Pancreas (tissue), 10 donors: ENCODE measurements around the gene PHF21A. TPM values are rescaled to one million over a fixed set of nuclear protein-coding genes. Genes with fewer than 3 reads are reported as not detected.

ENCODE experiments used
- ATAC-seq, 4 donors: fragments of 200-7000 bp; cut with Tn5 transposase; one replicate each; pipeline versions ENCODE4 v1.8.0 to v1.9.1; 2020; ENCODE audit warnings: mild to moderate bottlenecking in 4 of 4, moderate library complexity in 4 of 4
- DNase-seq, 6 donors: peaks; one replicate each; pipeline ENCODE4 v3.0.0-alpha.2; 2020
- FAIRE-seq: peaks from 2 replicates; lab custom pipeline; 2012; peaks lifted over from hg19 to GRCh38; lab: Jason Lieb, UNC
- H3K27ac ChIP-seq, 4 donors: fragments of 200-600 bp; sonication (generic); 1 replicate in 3 of 4; 2 replicates in 1 of 4; pipeline versions ENCODE4 v1.5.0 to v1.8.0; 2020
- H3K27me3 ChIP-seq, 4 donors: fragments of 200-600 bp; one replicate each; pipeline ENCODE4 v1.8.0; 2021
- H3K36me3 ChIP-seq, 3 donors: fragments of 200-600 bp; sonication (generic) in 1 of 3; one replicate each; pipeline versions ENCODE4 v1.5.0 to v1.8.0; 2020 to 2021
- H3K4me1 ChIP-seq, 3 donors: fragments of 200-600 bp; one replicate each; pipeline ENCODE4 v1.8.0; 2021
- H3K4me3 ChIP-seq, 4 donors: fragments of 200-600 bp; sonication (generic) in 2 of 4; one replicate each; pipeline versions ENCODE4 v1.5.0 to v1.8.0; 2020 to 2021
- H3K9me3 ChIP-seq, 4 donors: fragments of 200-600 bp; one replicate each; pipeline ENCODE4 v1.8.0; 2021
- WGBS, 2 donors: extraction: QIAGEN DNeasy Blood & Tissue Kit; methylation state at CpG; one replicate each; pipeline ENCODE4 v1.1.7; 2013; 5-methylcytosine and 5-hydroxymethylcytosine counted together
- intact Hi-C, 3 donors: fragments of 100-400 bp; cut with DNase I; formaldehyde crosslinking; loops; one replicate each; pipeline versions ENCODE4 v1.11.1 to v1.14.2; 2022
- polyA plus RNA-seq, 2 donors: library from polyadenylated mRNA; stranded (reverse); fragments of 200-250 nt; gene quantifications; one replicate each; pipeline ENCODE4 v1.2.3, GENCODE V29; 2013
- total RNA-seq, 6 donors: library from RNA; stranded (reverse); fragmentation: NEBNext Ultra II Directional in 4 of 6; extraction: Animal tissue kit (Norgen Biotek cat#: 25700) in 4 of 6; gene quantifications; one replicate each; pipeline versions ENCODE4 v1.2.1 to v1.2.4, GENCODE V29; 2021 to 2023
- TF ChIP-seq, protein P1 (sequence below), 4 donors: fragments of 200-600 bp; sonication (generic) in 3 of 4; IDR thresholded peaks; one replicate each; pipeline versions ENCODE4 v1.5.0 to v1.8.0; 2021; ENCODE audit warnings: antibody characterized with exemption in 4 of 4
- donor health status: healthy with polysubstance abuse.
- donor health status: DM: no; HTN: no; CAD: no; lungs with moderate emphysema.
- donor health status: DM: no; HTN: no; CAD: no.
- donor health status: control.
- donor health status: control.
- donor health status: Bipolar disorder and iron deficiency.
- donor health status: DM: yes; HTN: yes; CAD: no.
- donor health status: DM: no; HTN: no; CAD: no.
- donor health status: DM: no; HTN: no; CAD: no.
- donor health status: DM: yes; HTN: yes; CAD: no.

The PHF21A gene
- total and polyA plus RNA-seq, 8 donors: 11.4 to 30.3 (median 14.4) TPM

DNA sequence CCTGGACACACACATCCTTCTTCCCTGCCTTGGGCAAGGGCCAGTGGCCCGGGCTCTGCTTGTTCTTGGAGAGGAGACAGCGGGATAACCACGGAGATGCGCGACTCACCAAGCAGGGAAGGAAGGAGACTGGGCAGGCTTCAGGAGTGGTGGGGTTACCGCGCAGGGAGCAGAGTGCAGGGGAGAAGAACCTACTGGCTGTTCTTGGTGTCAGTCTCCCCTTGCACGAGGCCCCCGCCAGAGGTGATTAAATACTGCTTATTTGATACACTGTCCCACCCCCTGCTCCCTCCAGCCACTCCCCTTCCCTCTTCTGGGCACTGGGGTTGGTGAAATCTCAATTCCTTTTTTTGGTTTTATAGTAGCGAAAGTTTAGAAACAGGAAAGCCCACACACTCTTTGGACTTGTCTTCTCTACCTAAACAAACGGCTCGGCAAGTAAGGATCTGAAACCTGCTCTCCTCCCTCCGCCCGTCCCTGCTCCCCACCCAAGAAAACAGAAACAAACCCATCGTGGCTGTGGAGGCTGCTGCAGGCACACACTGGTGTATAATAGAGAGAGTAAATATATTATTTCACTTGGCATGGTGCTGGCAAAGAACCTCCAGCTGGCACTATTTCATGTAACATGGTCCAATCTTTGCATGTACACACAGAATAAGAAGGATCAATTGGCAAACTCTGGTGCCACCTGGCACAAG, 188.0 kb downstream of the PHF21A start:
- ATAC-seq: peak; percentile 38 to 77 (median 73)

DNA sequence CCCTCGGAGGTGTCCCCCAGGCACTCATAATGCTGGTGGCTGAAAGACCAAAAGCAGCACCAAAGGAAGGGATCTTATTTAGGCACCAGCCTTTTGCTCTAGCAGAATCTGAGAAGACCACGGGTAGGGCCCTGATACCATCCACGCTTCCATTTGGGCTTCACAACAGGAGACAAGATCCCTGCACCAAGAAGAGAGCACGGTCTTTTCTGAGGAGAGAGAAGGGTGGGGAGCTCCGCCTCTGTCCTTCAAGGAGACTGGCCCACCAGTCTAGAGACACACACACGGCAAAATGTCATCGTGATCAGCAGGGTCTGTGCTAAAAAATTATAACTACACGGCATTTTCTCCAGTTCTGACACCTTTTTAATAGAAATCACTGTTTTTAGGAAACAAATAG, 189.0 kb downstream of the PHF21A start:
- no peak for FAIRE-seq

More for the DNA sequence above, 188.0 kb downstream of the PHF21A start:
- TF ChIP-seq, protein P1, sequence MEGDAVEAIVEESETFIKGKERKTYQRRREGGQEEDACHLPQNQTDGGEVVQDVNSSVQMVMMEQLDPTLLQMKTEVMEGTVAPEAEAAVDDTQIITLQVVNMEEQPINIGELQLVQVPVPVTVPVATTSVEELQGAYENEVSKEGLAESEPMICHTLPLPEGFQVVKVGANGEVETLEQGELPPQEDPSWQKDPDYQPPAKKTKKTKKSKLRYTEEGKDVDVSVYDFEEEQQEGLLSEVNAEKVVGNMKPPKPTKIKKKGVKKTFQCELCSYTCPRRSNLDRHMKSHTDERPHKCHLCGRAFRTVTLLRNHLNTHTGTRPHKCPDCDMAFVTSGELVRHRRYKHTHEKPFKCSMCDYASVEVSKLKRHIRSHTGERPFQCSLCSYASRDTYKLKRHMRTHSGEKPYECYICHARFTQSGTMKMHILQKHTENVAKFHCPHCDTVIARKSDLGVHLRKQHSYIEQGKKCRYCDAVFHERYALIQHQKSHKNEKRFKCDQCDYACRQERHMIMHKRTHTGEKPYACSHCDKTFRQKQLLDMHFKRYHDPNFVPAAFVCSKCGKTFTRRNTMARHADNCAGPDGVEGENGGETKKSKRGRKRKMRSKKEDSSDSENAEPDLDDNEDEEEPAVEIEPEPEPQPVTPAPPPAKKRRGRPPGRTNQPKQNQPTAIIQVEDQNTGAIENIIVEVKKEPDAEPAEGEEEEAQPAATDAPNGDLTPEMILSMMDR (IDR thresholded peaks at IDR 0.05): no peak
- DNase-seq: peak in 3 of 6 donors; percentile 55 to 65 (median 59)
- FAIRE-seq: no peak
- H3K27me3 ChIP-seq: no peaks in the 10 kb centered on the region
- peaks cover 0 to 10% (median 0%) of the 10 kb centered on the region in 3 donors for H3K36me3 ChIP-seq
- H3K9me3 ChIP-seq: no peaks in the 10 kb centered on the region
- intact Hi-C loops: no loop called here
- WGBS, 2 donors: 58 to 65% methylated on average over 15 of the region's 15 CpGs
- H3K4me3 ChIP-seq: no peak overlapping the region
- peak overlapping the region in 1 of 4 donors; percentile 46 for H3K27ac ChIP-seq
- peaks cover 0 to 22% (median 8%) of the 10 kb centered on the region in 3 donors for H3K4me1 ChIP-seq

DNA sequence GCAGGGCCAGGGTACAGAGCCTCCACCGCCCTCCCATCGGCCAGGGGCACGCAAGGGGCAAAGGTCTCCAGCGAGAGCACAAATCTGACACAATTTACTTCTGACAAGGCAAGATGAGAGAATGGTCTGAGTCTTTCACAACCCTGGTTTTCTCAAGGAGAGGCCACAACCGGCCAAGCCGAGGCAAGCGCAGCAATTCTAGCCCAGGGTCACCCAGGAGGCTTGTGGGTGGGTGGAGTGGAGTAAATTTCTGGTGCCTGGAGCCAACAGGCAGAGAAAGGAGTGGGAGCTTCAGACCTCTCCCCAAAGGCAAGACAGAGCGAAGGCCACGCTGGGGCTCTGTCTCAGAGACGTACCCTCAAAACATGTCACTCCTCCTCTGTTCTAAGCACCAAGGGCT, 189.5 kb downstream of the PHF21A start:
- Histone ChIP-seq H3K36me3 (peaks cover 0 to 12% (median 0%) of the 10 kb centered on the region in 3 donors), H3K9me3 (no peaks in the 10 kb centered on the region), H3K27me3 (no peaks in the 10 kb centered on the region), H3K4me1 (peaks cover 0 to 22% (median 8%) of the 10 kb centered on the region in 3 donors), H3K27ac (no peak overlapping the region), H3K4me3 (no peak overlapping the region)
- TF ChIP-seq, protein P1 (IDR thresholded peaks at IDR 0.05): no peak
- FAIRE-seq (no peak), ATAC-seq (no peak), DNase-seq (no peak)
- WGBS, 2 donors: 93 to 95% methylated on average over 10 of the region's 10 CpGs
- intact Hi-C loops: no loop called here

More for the DNA sequence above, 189.0 kb downstream of the PHF21A start:
- no peak for DNase-seq
- 88 to 91% methylated on average over 8 of the region's 8 CpGs for WGBS, 2 donors
- Histone ChIP-seq H3K4me3 (no peak overlapping the region), H3K9me3 (no peaks in the 10 kb centered on the region), H3K27ac (no peak overlapping the region), H3K4me1 (peaks cover 0 to 22% (median 8%) of the 10 kb centered on the region in 3 donors), H3K27me3 (no peaks in the 10 kb centered on the region), H3K36me3 (peaks cover 0 to 12% (median 0%) of the 10 kb centered on the region in 3 donors)
- no peak for ATAC-seq
- TF ChIP-seq, protein P1 (IDR thresholded peaks at IDR 0.05): no peak
- intact Hi-C loops: no loop called here

DNA sequence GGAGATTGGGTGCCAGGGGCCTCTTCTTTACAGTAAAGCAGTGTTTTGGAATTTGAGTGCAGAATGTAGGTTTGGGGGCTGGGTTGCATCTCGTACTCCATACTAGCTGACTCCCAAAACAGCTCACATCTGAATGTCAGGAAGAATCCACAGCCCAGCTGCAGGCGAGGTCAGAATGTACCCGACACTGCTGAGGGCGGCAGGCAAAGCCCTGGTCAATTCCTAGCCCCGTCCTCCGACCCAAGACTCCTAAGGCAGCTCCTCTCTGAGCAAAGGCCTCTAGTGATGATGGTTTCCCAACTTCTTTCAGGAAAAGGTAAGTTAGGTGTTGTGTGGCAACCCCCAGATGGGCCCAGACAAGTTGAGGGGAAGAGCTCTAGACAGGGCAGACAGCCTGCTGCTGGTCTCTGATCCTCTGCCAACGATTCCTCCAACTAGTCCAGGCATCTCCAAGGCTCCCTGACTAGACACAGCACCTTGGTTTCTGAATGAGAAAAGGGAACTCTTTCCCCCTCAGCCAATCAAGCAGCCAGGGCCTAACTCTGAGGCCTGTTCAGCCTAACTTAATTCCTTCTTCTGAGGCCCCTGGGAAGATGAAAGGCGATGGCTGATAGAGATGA, 190.2 kb downstream of the PHF21A start:
- Histone ChIP-seq H3K9me3 (no peaks in the 10 kb centered on the region), H3K27ac (no peak overlapping the region), H3K27me3 (no peaks in the 10 kb centered on the region), H3K4me3 (no peak overlapping the region), H3K36me3 (peaks cover 0 to 12% (median 0%) of the 10 kb centered on the region in 3 donors), H3K4me1 (peaks cover 0 to 22% (median 8%) of the 10 kb centered on the region in 3 donors)
- intact Hi-C loops: no loop called here
- 91 to 93% methylated on average over 8 of the region's 8 CpGs for WGBS, 2 donors
- no peak for ATAC-seq
- FAIRE-seq: no peak
- TF ChIP-seq, protein P1 (IDR thresholded peaks at IDR 0.05): no peak
- DNase-seq: no peak
